Measurements from ENCODE around the gene NT5C2.

DNA sequence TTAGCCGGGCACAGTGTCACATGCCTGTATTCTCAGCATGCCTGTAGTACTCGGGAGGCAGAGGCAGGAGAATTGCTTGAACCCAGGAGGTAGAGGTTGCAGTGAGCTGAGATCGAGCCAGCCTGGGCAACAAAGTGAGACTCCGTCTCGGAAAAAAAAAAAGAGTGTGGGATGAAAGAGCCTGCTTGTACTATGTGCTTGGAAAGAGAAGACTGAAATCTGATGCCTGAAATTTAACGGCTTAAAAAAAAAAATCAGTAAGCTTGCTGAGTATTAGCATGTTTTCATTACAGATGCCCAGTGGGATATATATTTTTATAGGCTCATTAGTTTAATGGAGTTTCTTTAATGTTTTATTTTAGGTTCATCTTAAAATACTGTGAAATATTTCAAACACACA is 4.2 kb downstream of the NT5C2 start:
- TF ChIP-seq, protein P1, sequence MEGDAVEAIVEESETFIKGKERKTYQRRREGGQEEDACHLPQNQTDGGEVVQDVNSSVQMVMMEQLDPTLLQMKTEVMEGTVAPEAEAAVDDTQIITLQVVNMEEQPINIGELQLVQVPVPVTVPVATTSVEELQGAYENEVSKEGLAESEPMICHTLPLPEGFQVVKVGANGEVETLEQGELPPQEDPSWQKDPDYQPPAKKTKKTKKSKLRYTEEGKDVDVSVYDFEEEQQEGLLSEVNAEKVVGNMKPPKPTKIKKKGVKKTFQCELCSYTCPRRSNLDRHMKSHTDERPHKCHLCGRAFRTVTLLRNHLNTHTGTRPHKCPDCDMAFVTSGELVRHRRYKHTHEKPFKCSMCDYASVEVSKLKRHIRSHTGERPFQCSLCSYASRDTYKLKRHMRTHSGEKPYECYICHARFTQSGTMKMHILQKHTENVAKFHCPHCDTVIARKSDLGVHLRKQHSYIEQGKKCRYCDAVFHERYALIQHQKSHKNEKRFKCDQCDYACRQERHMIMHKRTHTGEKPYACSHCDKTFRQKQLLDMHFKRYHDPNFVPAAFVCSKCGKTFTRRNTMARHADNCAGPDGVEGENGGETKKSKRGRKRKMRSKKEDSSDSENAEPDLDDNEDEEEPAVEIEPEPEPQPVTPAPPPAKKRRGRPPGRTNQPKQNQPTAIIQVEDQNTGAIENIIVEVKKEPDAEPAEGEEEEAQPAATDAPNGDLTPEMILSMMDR (IDR thresholded peaks at IDR 0.05; ENCODE audit: insufficient read depth, low read depth, low read length) = no peak
- TF ChIP-seq EZH2 (IDR thresholded peaks at IDR 0.05; ENCODE audit: insufficient read depth, low read length) = no peak
